ENCODE results near the gene PRSS3. TPM values are rescaled to one million over a fixed set of nuclear protein-coding genes. Genes with fewer than 3 reads are reported as not detected.

Gene PRSS3
- total RNA-seq: 12.5 and 14.4 TPM in 2 replicates

DNA sequence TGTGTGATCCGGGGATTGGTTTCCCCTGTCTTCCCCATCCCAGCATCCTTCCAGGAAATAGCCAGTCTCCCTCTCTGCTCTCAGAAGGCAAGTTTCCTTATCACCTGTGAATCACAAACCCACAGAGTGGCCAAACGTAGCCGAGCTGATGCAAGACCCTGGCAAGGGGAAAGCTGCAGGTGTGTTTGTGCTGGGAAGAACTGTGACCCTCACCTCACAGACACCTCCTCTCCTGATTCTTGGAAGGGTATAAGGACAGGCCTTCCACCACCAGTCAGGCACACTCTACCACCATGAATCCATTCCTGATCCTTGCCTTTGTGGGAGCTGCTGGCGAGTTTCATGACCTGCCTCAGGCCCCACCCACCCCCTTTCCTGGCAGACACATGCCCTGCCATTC lies at the start of gene PRSS3:
Gene PRSS3, plus strand, starts transcription at position 281 of the 400 bp plus-strand sequence. Its CDS starts 13 bp downstream, at position 294.

DNA sequence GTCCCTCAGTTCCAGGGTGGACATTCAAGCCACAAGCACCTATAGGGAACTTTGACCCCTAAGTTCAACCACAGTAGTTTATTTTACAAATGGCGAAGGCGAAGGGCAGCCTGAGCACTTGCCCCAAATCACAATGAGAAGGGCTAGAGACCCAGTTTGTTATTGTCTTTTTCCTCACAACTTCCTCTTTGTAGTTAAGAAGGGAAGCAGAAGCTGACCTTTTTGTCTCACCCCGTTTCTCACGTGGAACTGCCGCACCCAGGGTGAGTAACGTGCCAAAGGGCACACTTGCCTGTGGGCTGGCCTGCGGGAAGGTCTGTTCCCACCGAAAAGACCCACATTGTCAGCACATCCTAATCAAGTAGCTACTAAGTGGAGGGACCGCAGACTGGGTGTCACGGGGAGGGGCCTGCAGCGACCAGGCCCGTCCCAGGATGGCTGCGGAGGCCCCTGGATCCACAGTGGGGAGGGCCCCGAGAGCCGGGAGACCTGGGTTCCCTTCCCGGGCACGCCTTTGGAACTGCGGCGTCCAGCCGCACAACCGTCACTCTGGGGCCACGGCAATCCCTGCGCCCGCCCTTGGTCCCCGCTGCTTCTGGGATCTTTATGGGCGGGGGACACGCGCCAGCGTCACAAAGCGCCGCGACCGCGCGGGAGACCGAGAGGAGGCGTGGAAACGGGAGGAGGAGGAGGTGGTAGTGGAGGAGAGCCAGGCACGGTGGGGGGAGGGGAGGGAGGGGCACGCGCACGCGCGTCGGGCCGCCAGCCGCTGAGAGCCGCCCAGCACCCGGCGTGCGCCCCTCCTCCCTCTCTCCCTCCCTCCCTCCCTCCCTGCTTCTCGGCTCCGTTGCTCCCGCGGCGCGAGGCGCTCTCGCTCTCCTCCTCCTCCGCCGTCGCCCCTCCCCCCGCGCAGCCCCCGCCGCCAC lies 21.2 kb downstream of the PRSS3 start, which contains the start of gene UBE2R2:
Gene UBE2R2, plus strand, starts transcription at position 834 of the 926 bp plus-strand sequence. CDS start 598 bp downstream, outside the sequence.

Other genes with a start within 250 kb of the PRSS3 start
- 19.5 and 24.6 TPM in 2 replicates for gene UBE2R2, start 21.6 kb downstream of the PRSS3 start, total RNA-seq

Data from pericardium fibroblast (primary cell).